HCT116 (cell line): ENCODE results near the gene PLA2G2D. TPM values are rescaled to one million over a fixed set of nuclear protein-coding genes. Genes with fewer than 3 reads are reported as not detected.

Experiments
- ATAC-seq: fragments of 200-7000 bp; cut with Tn5 transposase; 2 replicates; pipeline ENCODE4 v1.9.1; 2020; ENCODE audit warnings: mild to moderate bottlenecking, moderate library complexity
- BruUV-seq: library from RNA; stranded (reverse); fragments of 400-500 nt; replicated peaks from 2 replicates; lab custom pipeline; 2021; lab: Mats Ljungman, UMichigan
- CTCF ChIA-PET: fragments of 300-600 bp; sonication (Branson Sonifier 250); formaldehyde crosslinking; loops from one replicate; lab custom pipeline; 2021; ENCODE audit warnings: antibody characterized with exemption; lab: Charles Lee
- POLR2A ChIA-PET: fragments of 300-600, 350-600 bp; sonication (Branson Sonifier 250); formaldehyde crosslinking; loops from one replicate; lab custom pipeline; 2021; ENCODE audit warnings: antibody characterized with exemption; lab: Charles Lee
- RAD21 ChIA-PET, 2 experiments: fragments of 300-600 bp; sonication (Branson Sonifier 250); formaldehyde crosslinking; loops; one replicate each; lab custom pipeline; 2023; ENCODE audit warnings: low total read pairs in 2 of 2; ENCODE audit not compliant: uncharacterized antibody in 2 of 2, unreplicated experiment in 2 of 2, low non-redundant PET in 1 of 2; lab: Charles Lee
- DNase-seq: peaks from one replicate; pipeline ENCODE4 v3.0.0-alpha.2; 2010; ENCODE audit warnings: low read depth, low spot score
- H2AFZ ChIP-seq: fragments of 200-600 bp; shearing (Covaris generic), sonication (generic); 2 replicates; pipeline ENCODE4 v1.6.1; 2017; ENCODE audit warnings: low read depth, mixed run types, mixed read lengths, antibody characterized with exemption, low read length; ENCODE audit not compliant: poor library complexity, severe bottlenecking
- H3K27ac ChIP-seq: 2 replicates; pipeline ENCODE4 v1.5.1; 2012; ENCODE audit warnings: low read depth, low read length
- H3K27me3 ChIP-seq: fragments of 200-600 bp; sonication (generic); 2 replicates; pipeline ENCODE4 v1.6.1; 2016; ENCODE audit warnings: mixed run types, low read length, mixed read lengths; ENCODE audit not compliant: insufficient read depth
- H3K36me3 ChIP-seq, 2 experiments: fragments of 200-500 bp in 1 of 2; fragments of 200-600 bp in 1 of 2; sonication (Bioruptor generic) in 1 of 2; sonication (generic) in 1 of 2; 2 replicates each; pipeline versions ENCODE4 v1.5.1 to v1.6.1; 2014 to 2016; ENCODE audit warnings: low read length in 2 of 2, inconsistent platforms in 1 of 2, mixed read lengths in 1 of 2, mixed run types in 1 of 2; ENCODE audit not compliant: insufficient read depth in 2 of 2, control insufficient read depth in 1 of 2
- H3K4me1 ChIP-seq, 2 experiments: fragments of 200-600 bp in 1 of 2; sonication (generic) in 1 of 2; 2 replicates each; pipeline versions ENCODE4 v1.5.1 to v1.6.1; 2012 to 2017; ENCODE audit warnings: low read length in 2 of 2, inconsistent platforms in 1 of 2, mild to moderate bottlenecking in 1 of 2, mixed read lengths in 1 of 2, mixed run types in 1 of 2, moderate library complexity in 1 of 2; ENCODE audit not compliant: insufficient read depth in 2 of 2, control insufficient read depth in 1 of 2
- H3K4me2 ChIP-seq: fragments of 200-600 bp; sonication (generic); 2 replicates; pipeline ENCODE4 v1.6.1; 2017; ENCODE audit warnings: mixed run types, low read length, mixed read lengths
- H3K4me3 ChIP-seq, 2 experiments: fragments of 200-600 bp in 1 of 2; sonication (generic) in 1 of 2; replicated peaks in 1 of 2; 2 replicates each; pipeline ENCODE4 v1.5.1; 2011 to 2016; ENCODE audit warnings: low read length in 2 of 2, control low read depth in 1 of 2, low read depth in 1 of 2, mild to moderate bottlenecking in 1 of 2, mixed read lengths in 1 of 2, mixed run types in 1 of 2
- H3K79me2 ChIP-seq: fragments of 200-600 bp; sonication (generic); 2 replicates; pipeline ENCODE4 v1.6.1; 2017; ENCODE audit warnings: mild to moderate bottlenecking, mixed run types, low read length, moderate library complexity, mixed read lengths; ENCODE audit not compliant: insufficient read depth
- H3K9ac ChIP-seq: fragments of 200-600 bp; sonication (generic); 2 replicates; pipeline ENCODE4 v1.6.1; 2016; ENCODE audit warnings: low read length, mixed read lengths
- H3K9me2 ChIP-seq: fragments of 200-600 bp; sonication (generic), shearing (Covaris generic); 2 replicates; pipeline ENCODE4 v1.6.1; 2017; ENCODE audit warnings: mixed run types, mild to moderate bottlenecking, moderate library complexity; ENCODE audit not compliant: insufficient read depth
- H3K9me3 ChIP-seq, 2 experiments: fragments of 200-500 bp in 1 of 2; fragments of 200-600 bp in 1 of 2; sonication (Bioruptor generic) in 1 of 2; sonication (generic) in 1 of 2; 2 replicates each; pipeline ENCODE4 v1.6.1; 2014 to 2017; ENCODE audit warnings: low read length in 2 of 2, mixed read lengths in 2 of 2, inconsistent platforms in 1 of 2, low read depth in 1 of 2, mild to moderate bottlenecking in 1 of 2, mixed run types in 1 of 2, moderate library complexity in 1 of 2; ENCODE audit not compliant: control insufficient read depth in 1 of 2, insufficient read depth in 1 of 2
- H4K20me1 ChIP-seq: fragments of 200-600 bp; sonication (generic), shearing (Covaris generic); 2 replicates; pipeline ENCODE4 v1.6.1; 2017; ENCODE audit warnings: mixed run types, mild to moderate bottlenecking, moderate library complexity; ENCODE audit not compliant: insufficient read depth
- ATF3 ChIP-seq: IDR thresholded peaks from 2 replicates; pipeline ENCODE4 v1.6.1; 2012
- CBX3 ChIP-seq: IDR thresholded peaks from 2 replicates; pipeline ENCODE4 v1.6.1; 2012; ENCODE audit warnings: low read depth
- CEBPB ChIP-seq: IDR thresholded peaks from 2 replicates; pipeline ENCODE4 v1.6.1; 2012; ENCODE audit warnings: low read depth
- CTCF ChIP-seq, 3 experiments: fragments of 200-600 bp in 1 of 3; sonication (generic) in 1 of 3; IDR thresholded peaks in 2 of 3; conservative IDR thresholded peaks in 1 of 3; 2 replicates each; pipeline ENCODE4 v1.5.1; 2012 to 2017; ENCODE audit warnings: low read depth in 2 of 3, low read length in 2 of 3, antibody characterized with exemption in 1 of 3, borderline replicate concordance in 1 of 3, control low read depth in 1 of 3, mild to moderate bottlenecking in 1 of 3, mixed read lengths in 1 of 3, mixed run types in 1 of 3, moderate library complexity in 1 of 3; ENCODE audit not compliant: insufficient read depth in 1 of 3
- EGR1 ChIP-seq: IDR thresholded peaks from 2 replicates; pipeline ENCODE4 v1.6.1; 2012; ENCODE audit warnings: low read depth
- FOSL1 ChIP-seq: IDR thresholded peaks from 2 replicates; pipeline ENCODE4 v1.6.1; 2012; ENCODE audit warnings: low read depth
- POLR2AphosphoS5 ChIP-seq: IDR thresholded peaks from 2 replicates; pipeline ENCODE4 v1.6.1; 2011; ENCODE audit warnings: mild to moderate bottlenecking, low read depth, low read length, moderate library complexity
- REST ChIP-seq: IDR thresholded peaks from 2 replicates; pipeline ENCODE4 v1.6.1; 2012; ENCODE audit warnings: low read depth
- SIN3A ChIP-seq: IDR thresholded peaks from 2 replicates; pipeline ENCODE4 v1.6.1; 2012; ENCODE audit warnings: low read depth
- intact Hi-C: fragments of 100-400 bp; cut with micrococcal nuclease; formaldehyde crosslinking; loops from 2 replicates; pipeline ENCODE4 v1.10.0; 2022
- total RNA-seq: library from RNA; stranded (reverse); gene quantifications from one replicate; pipeline ENCODE4 v1.2.1, GENCODE V29; 2021; ENCODE audit not compliant: unreplicated experiment

PLA2G2D gene
- total RNA-seq, 1 experiment from 2014 or later, result not detected

- Histone ChIP-seq H3K27me3 (no peaks in the 10 kb centered on the region), H3K9ac (no peak overlapping the region), H3K79me2 (no peaks in the 10 kb centered on the region), H3K4me2 (no peak overlapping the region), H3K9me2 (no peaks in the 10 kb centered on the region), H3K4me1 (peaks cover 0 to 5% of the 10 kb centered on the region in 2 experiments; a peak in 2 of 4 replicates), H3K9me3 (no peaks in the 10 kb centered on the region), H3K27ac (no peak overlapping the region), H4K20me1 (no peaks in the 10 kb centered on the region), H3K36me3 (no peaks in the 10 kb centered on the region), H2AFZ (no peak overlapping the region), H3K4me3 (no peak overlapping the region)
- ChIA-PET POLR2A (interaction anchor here (0.7 kb wide), 1 partner anchor 230 kb away, joined by 3 read pairs; no protein-coding TSS in a partner anchor), CTCF (interaction anchor here (0.7 to 2.2 kb wide), 2 partner anchors 50 to 229 kb away, joined by 3 to 18 read pairs; no protein-coding TSS in a partner anchor), RAD21 (interaction anchor here (0.7 to 1.5 kb wide), 4 partner anchors 49 to 176 kb away, joined by 3 to 6 read pairs (median 5); no protein-coding TSS in a partner anchor)
- no TSS peak for BruUV-seq
- no peak for TF ChIP-seq CBX3
- TF ChIP-seq CEBPB, result no peak
- TF ChIP-seq EGR1, result no peak
- no peak for TF ChIP-seq FOSL1
- no peak for TF ChIP-seq ATF3
- TF ChIP-seq SIN3A, result no peak
- TF ChIP-seq POLR2AphosphoS5, result no peak
- no peak for TF ChIP-seq CTCF (IDR thresholded peaks at IDR 0.05 in 2 of 3, conservative IDR thresholded peaks at IDR 0.05 in 1 of 3; ENCODE audit: borderline replicate concordance in 1 of 3, insufficient read depth in 1 of 3, low read depth in 2 of 3, low read length in 2 of 3)
- no peak for TF ChIP-seq REST
- DNase-seq (no peak), ATAC-seq (no peak)
- intact Hi-C loops, result loop anchor here (5.0 kb wide), 1 partner anchor 489 kb away; the partner anchor contains the start of gene HTR6
Measured at GRCh38 chr1:20150969-20151368, 31.6 kb upstream of the PLA2G2D start.
